GM12878 (cell line): ENCODE results near the gene CNNM1. TPM values are rescaled to one million over a fixed set of nuclear protein-coding genes. Genes with fewer than 3 reads are reported as not detected.

Experiments used
- ATAC-seq: fragments of 200-7000 bp; cut with Tn5 transposase; 3 replicates; pipeline ENCODE4 v1.9.1; 2020; ENCODE audit warnings: mild to moderate bottlenecking, moderate library complexity
- BruUV-seq: library from RNA; stranded (reverse); fragments of 400-500 nt; replicated peaks from 2 replicates; lab custom pipeline; 2021; lab: Mats Ljungman, UMichigan
- CTCF ChIA-PET: fragments of 300-600 bp; sonication (Branson Sonifier 250); formaldehyde crosslinking; extraction: SDS; loops from one replicate; lab custom pipeline; 2021; ENCODE audit warnings: inconsistent platforms; lab: Yijun Ruan, JAX
- POLR2A ChIA-PET: fragments of 350-600 bp; formaldehyde crosslinking; extraction: SDS; loops from one replicate; lab custom pipeline; 2021; ENCODE audit warnings: inconsistent platforms; lab: Charles Lee
- RAD21 ChIA-PET: fragments of 300-600 bp; sonication (Branson Sonifier 250); formaldehyde crosslinking; loops from one replicate; lab custom pipeline; 2023; ENCODE audit warnings: antibody characterized with exemption; ENCODE audit not compliant: unreplicated experiment; lab: Charles Lee
- SMC1A ChIA-PET: fragments of 300-600 bp; sonication (Branson Sonifier 250); formaldehyde crosslinking; loops from one replicate; lab custom pipeline; 2023; ENCODE audit not compliant: unreplicated experiment, uncharacterized antibody; lab: Charles Lee
- DNase-seq: peaks from one replicate; pipeline ENCODE4 v3.0.0-alpha.2; 2011; ENCODE audit warnings: low read depth, low spot score
- FAIRE-seq: peaks from 3 replicates; lab custom pipeline; 2011; peaks lifted over from hg19 to GRCh38; lab: Jason Lieb, UNC
- H2AFZ ChIP-seq: 2 replicates; pipeline ENCODE4 v1.6.0; 2011; ENCODE audit warnings: low read depth, low read length, control low read depth; ENCODE audit not compliant: control insufficient read depth
- H3K27ac ChIP-seq: 2 replicates; pipeline ENCODE4 v1.5.1; 2011; ENCODE audit warnings: control low read depth; ENCODE audit not compliant: control insufficient read depth, insufficient read depth
- H3K27me3 ChIP-seq, 2 experiments: replicated peaks in 1 of 2; 2 replicates each; pipeline versions ENCODE4 v1.6.0 to v1.6.1; 2011; ENCODE audit warnings: low read length in 1 of 2; ENCODE audit not compliant: control insufficient read depth in 2 of 2, insufficient read depth in 2 of 2
- H3K36me3 ChIP-seq, 2 experiments: 2 replicates each; pipeline ENCODE4 v1.5.1; 2011; ENCODE audit warnings: low read length in 1 of 2; ENCODE audit not compliant: control insufficient read depth in 2 of 2, insufficient read depth in 2 of 2
- H3K4me1 ChIP-seq: 2 replicates; pipeline ENCODE4 v1.6.1; 2011; ENCODE audit warnings: mild to moderate bottlenecking, low read length, moderate library complexity, mixed read lengths; ENCODE audit not compliant: control insufficient read depth, insufficient read depth
- H3K4me2 ChIP-seq: 2 replicates; pipeline ENCODE4 v1.6.0; 2011; ENCODE audit warnings: control low read depth; ENCODE audit not compliant: control insufficient read depth, insufficient read depth
- H3K4me3 ChIP-seq: fragments of 200-600 bp; sonication (generic); 2 replicates; pipeline ENCODE4 v1.5.1; 2016
- H3K79me2 ChIP-seq: 2 replicates; pipeline ENCODE4 v1.6.0; 2011; ENCODE audit warnings: low read length; ENCODE audit not compliant: control insufficient read depth, insufficient read depth
- H3K9ac ChIP-seq: 2 replicates; pipeline ENCODE4 v1.8.0; 2011; ENCODE audit warnings: low read length, control low read depth, mixed read lengths; ENCODE audit not compliant: control insufficient read depth, insufficient read depth
- H3K9me3 ChIP-seq: replicated peaks from 3 replicates; pipeline ENCODE4 v1.5.1; 2011; ENCODE audit warnings: mild to moderate bottlenecking, low read length; ENCODE audit not compliant: control insufficient read depth, insufficient read depth
- H4K20me1 ChIP-seq: 2 replicates; pipeline ENCODE4 v1.6.0; 2011; ENCODE audit not compliant: control insufficient read depth, insufficient read depth
- BHLHE40 ChIP-seq, 2 experiments: fragments of 450-650 bp in 1 of 2; IDR thresholded peaks; 2 replicates each; pipeline ENCODE4 v1.6.1; 2011 to 2017; ENCODE audit warnings: low read depth in 2 of 2, borderline replicate concordance in 1 of 2, improper control_type of control experiment in 1 of 2, low read length in 1 of 2, mild to moderate bottlenecking in 1 of 2
- EED ChIP-seq: sonication (generic); IDR thresholded peaks from 2 replicates; pipeline ENCODE4 v1.6.1; 2016; ENCODE audit warnings: antibody characterized with exemption, low read depth
- GABPA ChIP-seq: IDR thresholded peaks from 2 replicates; pipeline ENCODE4 v1.6.1; 2014; ENCODE audit warnings: antibody characterized with exemption, low read depth, mild to moderate bottlenecking, inconsistent platforms
- HDAC6 ChIP-seq: fragments of 200-600 bp; sonication (generic); IDR thresholded peaks from one replicate; pipeline ENCODE4 v1.8.0; 2017; ENCODE audit warnings: antibody characterized with exemption; ENCODE audit not compliant: unreplicated experiment
- IRF3 ChIP-seq: fragments of 450-650 bp; IDR thresholded peaks from 2 replicates; pipeline ENCODE4 v1.6.1; 2014; ENCODE audit warnings: mild to moderate bottlenecking
- MTA2 ChIP-seq: fragments of 450-650 bp; IDR thresholded peaks from 2 replicates; pipeline ENCODE4 v1.6.1; 2016; ENCODE audit warnings: low read depth, mild to moderate bottlenecking, moderate library complexity
- NBN ChIP-seq: fragments of 450-650 bp; IDR thresholded peaks from 2 replicates; pipeline ENCODE4 v1.6.1; 2016
- NKRF ChIP-seq: fragments of 450-650 bp; conservative IDR thresholded peaks from 2 replicates; pipeline ENCODE4 v1.6.1; 2017; ENCODE audit warnings: mild to moderate bottlenecking, moderate library complexity
- RAD51 ChIP-seq: fragments of 450-650 bp; IDR thresholded peaks from 2 replicates; pipeline ENCODE4 v1.6.1; 2016; ENCODE audit warnings: moderate library complexity, mild to moderate bottlenecking, inconsistent platforms
- RB1 ChIP-seq: fragments of 450-650 bp; formaldehyde crosslinking; IDR thresholded peaks from 2 replicates; pipeline ENCODE4 v1.6.1; 2017; ENCODE audit warnings: mild to moderate bottlenecking, borderline replicate concordance
- RBBP5 ChIP-seq: fragments of 200-600 bp; sonication (generic); conservative IDR thresholded peaks from 2 replicates; pipeline ENCODE4 v1.6.1; 2016
- RELA ChIP-seq: fragments of 450-650 bp; IDR thresholded peaks from 2 replicates; pipeline ENCODE4 v1.8.0; 2014; ENCODE audit warnings: borderline replicate concordance; ENCODE audit not compliant: partially characterized antibody
- ZBTB33 ChIP-seq: fragments of 450-650 bp; IDR thresholded peaks from 2 replicates; pipeline ENCODE4 v1.6.1; 2017; ENCODE audit warnings: mild to moderate bottlenecking
- ZNF592 ChIP-seq: fragments of 450-650 bp; IDR thresholded peaks from 2 replicates; pipeline ENCODE4 v1.6.1; 2017; ENCODE audit warnings: mild to moderate bottlenecking, moderate library complexity
- in situ Hi-C: fragments of 300-500 bp; cut with MboI; formaldehyde crosslinking; loops from 9 replicates; pipeline ENCODE4 v1.14.3; 2018; ENCODE audit warnings: mixed read lengths
- intact Hi-C: fragments of 100-400 bp; cut with micrococcal nuclease; formaldehyde crosslinking; loops from one replicate; pipeline ENCODE4 v1.14.2; 2022; ENCODE audit not compliant: unreplicated experiment
- polyA plus RNA-seq, 11 experiments: library from polyadenylated mRNA; depleted of rRNA in 4 of 11; unstranded in 6 of 11; stranded (reverse) in 5 of 11; fragments of >200 nt; fragmentation: Nextera tagmentation in 4 of 11; fragmentation: Illumina TruSeq in 1 of 11; extraction: Ambion mirVana in 4 of 11; extraction: Trizol in 1 of 11; gene quantifications; 1 replicate in 1 of 11; 2 replicates in 10 of 11; pipeline versions ENCODE4 v1.2.1 to v1.2.3, GENCODE V29; 2011 to 2016; ENCODE audit warnings: inconsistent platforms in 2 of 11, missing spikeins in 2 of 11, low read depth in 1 of 11
- total RNA-seq, 4 experiments: library from RNA; depleted of rRNA in 3 of 4; stranded (reverse); fragments of >200 nt in 3 of 4; fragmentation: Illumina TruSeq in 1 of 4; extraction: Trizol in 1 of 4; gene quantifications; 2 replicates each; pipeline versions ENCODE4 v1.2.1 to v1.2.3, GENCODE V29; 2013 to 2021

Gene CNNM1
- total and polyA plus RNA-seq, 10 of the 15 experiments (the other 5 are each of a cell fraction or from before 2014, with no cell fraction given): 0.01 TPM; not detected in 9

GRCh38 chr10:99304862-99305229 is 24.3 kb upstream of the CNNM1 start:
- Histone ChIP-seq H3K4me2 (no peak overlapping the region), H3K4me3 (no peak overlapping the region), H3K9me3 (no peaks in the 10 kb centered on the region), H3K9ac (no peak overlapping the region), H3K4me1 (no peaks in the 10 kb centered on the region), H4K20me1 (no peaks in the 10 kb centered on the region), H3K27ac (no peak overlapping the region), H3K27me3 (no peaks in the 10 kb centered on the region), H3K36me3 (no peaks in the 10 kb centered on the region), H2AFZ (no peak overlapping the region), H3K79me2 (no peaks in the 10 kb centered on the region)
- no peak for FAIRE-seq
- CTCF ChIA-PET: interaction anchor here (0.6 kb wide), 1 partner anchor 838 kb away, joined by 3 read pairs; no protein-coding TSS in a partner anchor
- no peak for ATAC-seq
- in situ Hi-C loops: no loop called here
- RAD21 ChIA-PET: no interaction called here
- no TSS peak for BruUV-seq
- POLR2A ChIA-PET: no interaction called here
- intact Hi-C loops: no loop called here
- SMC1A ChIA-PET: no interaction called here
- DNase-seq: no peak
- TF ChIP-seq MTA2: no peak
- no peak for TF ChIP-seq IRF3
- TF ChIP-seq EED: no peak
- no peak for TF ChIP-seq GABPA
- TF ChIP-seq HDAC6: no peak
- no peak for TF ChIP-seq NKRF
- no peak for TF ChIP-seq ZNF592
- TF ChIP-seq ZBTB33: no peak
- no peak for TF ChIP-seq RB1
- TF ChIP-seq RELA: no peak
- no peak for TF ChIP-seq RBBP5
- no peak for TF ChIP-seq RAD51
- TF ChIP-seq NBN: no peak
- no peak for TF ChIP-seq BHLHE40 (IDR thresholded peaks at IDR 0.05; ENCODE audit: borderline replicate concordance in 1 of 2, low read depth in 2 of 2, low read length in 1 of 2)
